IPS DF 6.9 (cell line): ENCODE measurements around the gene CECR2.

Source experiments
- DNase-seq: peaks from one replicate; pipeline ENCODE4 v3.0.0-alpha.2; 2013; ENCODE audit warnings: low read depth, low spot score
- H3K27ac ChIP-seq: one replicate; pipeline ENCODE4 v1.5.1; 2013; ENCODE audit warnings: low read length, control low read depth
- H3K27me3 ChIP-seq: 2 replicates; pipeline ENCODE4 v1.6.1; 2013; ENCODE audit warnings: mild to moderate bottlenecking, low read length; ENCODE audit not compliant: control insufficient read depth, insufficient read depth
- H3K36me3 ChIP-seq: 2 replicates; pipeline ENCODE4 v1.6.1; 2013; ENCODE audit warnings: low read length; ENCODE audit not compliant: control insufficient read depth, insufficient read depth
- H3K4me1 ChIP-seq: 2 replicates; pipeline ENCODE4 v1.6.1; 2013; ENCODE audit warnings: low read length; ENCODE audit not compliant: control insufficient read depth, insufficient read depth
- H3K4me3 ChIP-seq: 2 replicates; pipeline ENCODE4 v1.5.1; 2013; ENCODE audit warnings: mild to moderate bottlenecking, low read length
- H3K9me3 ChIP-seq: 2 replicates; pipeline ENCODE4 v1.6.1; 2013; ENCODE audit warnings: low read length, inconsistent platforms; ENCODE audit not compliant: control insufficient read depth, insufficient read depth
- WGBS: extraction: QIAGEN DNeasy Blood & Tissue Kit; methylation state at CpG from one replicate; pipeline ENCODE4 v1.1.7; 2013; ENCODE audit warnings: mixed read lengths, missing lambda C conversion rate; ENCODE audit not compliant: insufficient read length, insufficient coverage; 5-methylcytosine and 5-hydroxymethylcytosine counted together

CECR2 gene

GRCh38 chr22:17536269-17536668, 167.0 kb downstream of the CECR2 start:
- Histone ChIP-seq H3K4me1 (0 out of 2 replicates have a peak, but pooled peaks cover 2% of the 10 kb centered on the region), H3K9me3 (no peaks in the 10 kb centered on the region), H3K27me3 (no peaks in the 10 kb centered on the region), H3K27ac (no peak overlapping the region), H3K36me3 (peaks cover 3% of the 10 kb centered on the region; the same call in 1 of the 2 replicates), H3K4me3 (no peak overlapping the region)
- WGBS = no CpG with 5 or more reads among the region's 5 CpGs
- DNase-seq = no peak

GRCh38 chr22:17537155-17537554, 167.9 kb downstream of the CECR2 start:
- Histone ChIP-seq H3K27ac (no peak overlapping the region), H3K4me3 (no peak overlapping the region), H3K9me3 (no peaks in the 10 kb centered on the region), H3K4me1 (0 out of 2 replicates have a peak, but pooled peaks cover 2% of the 10 kb centered on the region), H3K36me3 (peaks cover 11% of the 10 kb centered on the region), H3K27me3 (no peaks in the 10 kb centered on the region)
- no peak for DNase-seq
- no CpG with 5 or more reads among the region's 2 CpGs for WGBS

GRCh38 chr22:17540481-17540880, 171.2 kb downstream of the CECR2 start:
- Histone ChIP-seq H3K4me1 (0 out of 2 replicates have a peak, but pooled peaks cover 2% of the 10 kb centered on the region), H3K36me3 (peaks cover 17% of the 10 kb centered on the region), H3K4me3 (no peak overlapping the region), H3K27ac (no peak overlapping the region), H3K9me3 (no peaks in the 10 kb centered on the region), H3K27me3 (no peaks in the 10 kb centered on the region)
- DNase-seq = no peak
- WGBS = 100% methylated on average over 2 of the region's 15 CpGs

- no peak for DNase-seq
- no peaks in the 10 kb centered on the region for H3K9me3 ChIP-seq
- no peak overlapping the region for H3K27ac ChIP-seq
- WGBS = no CpG with 5 or more reads among the region's 7 CpGs
- no peaks in the 10 kb centered on the region for H3K27me3 ChIP-seq
- no peak overlapping the region for H3K4me3 ChIP-seq
- 0 out of 2 replicates have a peak, but pooled peaks cover 2% of the 10 kb centered on the region for H3K4me1 ChIP-seq
- peaks cover 17% of the 10 kb centered on the region for H3K36me3 ChIP-seq
These were observed 172.2 kb downstream of the CECR2 start for GRCh38 chr22:17541476-17541875.

- Histone ChIP-seq H3K36me3 (peaks cover 14% of the 10 kb centered on the region), H3K27me3 (no peaks in the 10 kb centered on the region), H3K4me1 (no peaks in the 10 kb centered on the region), H3K4me3 (no peak overlapping the region), H3K9me3 (no peaks in the 10 kb centered on the region), H3K27ac (no peak overlapping the region)
- WGBS = no CpG with 5 or more reads among the region's 14 CpGs
- no peak for DNase-seq
These were observed 173.2 kb downstream of the CECR2 start for GRCh38 chr22:17542452-17542851.

GRCh38 chr22:17548010-17548755, 178.9 kb downstream of the CECR2 start:
- peaks cover 24% of the 10 kb centered on the region for H3K36me3 ChIP-seq
- no peak overlapping the region for H3K27ac ChIP-seq
- no peak for DNase-seq
- H3K4me3 ChIP-seq = no peak overlapping the region
- no peaks in the 10 kb centered on the region for H3K9me3 ChIP-seq
- H3K4me1 ChIP-seq = no peaks in the 10 kb centered on the region
- no peaks in the 10 kb centered on the region for H3K27me3 ChIP-seq
- no CpG with 5 or more reads among the region's 23 CpGs for WGBS

GRCh38 chr22:17548756-17549035, 179.4 kb downstream of the CECR2 start:
- WGBS = no CpG with 5 or more reads among the region's 5 CpGs
- no peak for DNase-seq
- H3K36me3 ChIP-seq = peaks cover 28% of the 10 kb centered on the region

GRCh38 chr22:17549183-17549582, 179.9 kb downstream of the CECR2 start:
- Histone ChIP-seq H3K27me3 (no peaks in the 10 kb centered on the region), H3K4me3 (no peak overlapping the region), H3K4me1 (no peaks in the 10 kb centered on the region), H3K27ac (no peak overlapping the region), H3K36me3 (peaks cover 28% of the 10 kb centered on the region), H3K9me3 (no peaks in the 10 kb centered on the region)
- no peak for DNase-seq
- WGBS = no CpG with 5 or more reads among the region's 10 CpGs

More at GRCh38 chr22:17548756-17549035, 179.4 kb downstream of the CECR2 start:
- Histone ChIP-seq H3K9me3 (no peaks in the 10 kb centered on the region), H3K27ac (no peak overlapping the region), H3K27me3 (no peaks in the 10 kb centered on the region), H3K4me3 (no peak overlapping the region), H3K4me1 (no peaks in the 10 kb centered on the region)

- Histone ChIP-seq H3K27me3 (no peaks in the 10 kb centered on the region), H3K4me1 (no peaks in the 10 kb centered on the region), H3K27ac (no peak overlapping the region), H3K36me3 (peaks cover 28% of the 10 kb centered on the region), H3K4me3 (no peak overlapping the region), H3K9me3 (no peaks in the 10 kb centered on the region)
- no CpG with 5 or more reads among the region's 5 CpGs for WGBS
- no peak for DNase-seq
These were observed 180.4 kb downstream of the CECR2 start for GRCh38 chr22:17549655-17550054.

- Histone ChIP-seq H3K36me3 (peaks cover 29% of the 10 kb centered on the region), H3K4me3 (no peak overlapping the region)
These were observed 183.5 kb downstream of the CECR2 start for GRCh38 chr22:17552737-17553136.

GRCh38 chr22:17554814-17555213, 185.6 kb downstream of the CECR2 start:
- Histone ChIP-seq H3K4me1 (no peaks in the 10 kb centered on the region), H3K4me3 (no peak overlapping the region), H3K36me3 (peaks cover 25% of the 10 kb centered on the region; the same call in 1 of the 2 replicates), H3K9me3 (no peaks in the 10 kb centered on the region), H3K27ac (no peak overlapping the region), H3K27me3 (no peaks in the 10 kb centered on the region)
- no CpG with 5 or more reads among the region's 4 CpGs for WGBS
- no peak for DNase-seq

More at GRCh38 chr22:17552737-17553136, 183.5 kb downstream of the CECR2 start:
- H3K27ac ChIP-seq = no peak overlapping the region
- no CpG with 5 or more reads among the region's 7 CpGs for WGBS
- no peaks in the 10 kb centered on the region for H3K9me3 ChIP-seq
- H3K27me3 ChIP-seq = no peaks in the 10 kb centered on the region
- DNase-seq = no peak
- H3K4me1 ChIP-seq = no peaks in the 10 kb centered on the region
